Esophagus muscularis mucosa (tissue), 4 donors: ENCODE measurements around the gene FADS1. TPM values are rescaled to one million over a fixed set of nuclear protein-coding genes. Genes with fewer than 3 reads are reported as not detected.
A peak's percentile ranks its signal among the peaks of the same experiment; 100 is the strongest.

Experiments used
- DNase-seq: peaks from one replicate; pipeline ENCODE4 v3.0.0-alpha.2; 2017; ENCODE audit errors: extremely low spot score
- H3K27ac ChIP-seq, 4 donors: fragments of 200-600 bp; sonication (generic); replicated peaks in 1 of 4; 1 replicate in 3 of 4; 2 replicates in 1 of 4; pipeline ENCODE4 v1.5.1; 2016 to 2019; ENCODE audit warnings: mild to moderate bottlenecking in 1 of 4
- H3K27me3 ChIP-seq, 4 donors: fragments of 200-600 bp; sonication (generic); one replicate each; pipeline versions ENCODE4 v1.5.1 to v1.6.0; 2016 to 2019
- H3K36me3 ChIP-seq, 4 donors: fragments of 200-600 bp; sonication (generic); one replicate each; pipeline ENCODE4 v1.5.1; 2016 to 2019
- H3K4me1 ChIP-seq, 4 donors: fragments of 200-600 bp; sonication (generic); one replicate each; pipeline ENCODE4 v1.5.1; 2016 to 2019
- H3K4me3 ChIP-seq, 4 donors: fragments of 200-600 bp; sonication (generic); 1 replicate in 2 of 4; 2 replicates in 2 of 4; pipeline ENCODE4 v1.5.1; 2016 to 2019; ENCODE audit warnings: mild to moderate bottlenecking in 4 of 4, moderate library complexity in 1 of 4
- H3K9me3 ChIP-seq, 4 donors: fragments of 200-600 bp; sonication (generic); 1 replicate in 3 of 4; 2 replicates in 1 of 4; pipeline ENCODE4 v1.5.1; 2016 to 2019
- EP300 ChIP-seq: sonication (generic); formaldehyde crosslinking; IDR thresholded peaks from one replicate; pipeline ENCODE4 v1.6.1; 2017; ENCODE audit warnings: antibody characterized with exemption
- POLR2A ChIP-seq: fragments of 450-650 bp; IDR thresholded peaks from one replicate; pipeline ENCODE4 v1.6.1; 2017; ENCODE audit warnings: antibody characterized with exemption, moderate library complexity, mild to moderate bottlenecking, low read depth
- POLR2AphosphoS5 ChIP-seq, 2 donors: sonication (generic); formaldehyde crosslinking; IDR thresholded peaks; one replicate each; pipeline ENCODE4 v1.6.1; 2017; ENCODE audit warnings: antibody characterized with exemption in 2 of 2
- WGBS: methylation state at CpG from one replicate; pipeline ENCODE4 v1.1.5; 2018; 5-methylcytosine and 5-hydroxymethylcytosine counted together
- intact Hi-C: fragments of 100-400 bp; cut with DNase I; formaldehyde crosslinking; loops from one replicate; pipeline ENCODE4 v1.15.1; 2023
- total RNA-seq, 4 donors: library from RNA; depleted of rRNA; stranded (reverse); fragments of >200 nt; gene quantifications; one replicate each; pipeline versions ENCODE4 v1.1.0 to v1.2.1, GENCODE V29; 2016
- TF ChIP-seq, protein P1 (sequence below), 3 experiments: fragments of 200-600 bp in 2 of 3; fragments of 450-650 bp in 1 of 3; sonication (generic) in 2 of 3; IDR thresholded peaks; one replicate each; pipeline ENCODE4 v1.5.1; 2017 to 2019; ENCODE audit warnings: antibody characterized with exemption in 3 of 3, mild to moderate bottlenecking in 2 of 3, moderate library complexity in 1 of 3

Gene FADS1
- total RNA-seq, 4 donors from 2014 or later = 20.2 to 26.0 (median 23.8) TPM

DNA sequence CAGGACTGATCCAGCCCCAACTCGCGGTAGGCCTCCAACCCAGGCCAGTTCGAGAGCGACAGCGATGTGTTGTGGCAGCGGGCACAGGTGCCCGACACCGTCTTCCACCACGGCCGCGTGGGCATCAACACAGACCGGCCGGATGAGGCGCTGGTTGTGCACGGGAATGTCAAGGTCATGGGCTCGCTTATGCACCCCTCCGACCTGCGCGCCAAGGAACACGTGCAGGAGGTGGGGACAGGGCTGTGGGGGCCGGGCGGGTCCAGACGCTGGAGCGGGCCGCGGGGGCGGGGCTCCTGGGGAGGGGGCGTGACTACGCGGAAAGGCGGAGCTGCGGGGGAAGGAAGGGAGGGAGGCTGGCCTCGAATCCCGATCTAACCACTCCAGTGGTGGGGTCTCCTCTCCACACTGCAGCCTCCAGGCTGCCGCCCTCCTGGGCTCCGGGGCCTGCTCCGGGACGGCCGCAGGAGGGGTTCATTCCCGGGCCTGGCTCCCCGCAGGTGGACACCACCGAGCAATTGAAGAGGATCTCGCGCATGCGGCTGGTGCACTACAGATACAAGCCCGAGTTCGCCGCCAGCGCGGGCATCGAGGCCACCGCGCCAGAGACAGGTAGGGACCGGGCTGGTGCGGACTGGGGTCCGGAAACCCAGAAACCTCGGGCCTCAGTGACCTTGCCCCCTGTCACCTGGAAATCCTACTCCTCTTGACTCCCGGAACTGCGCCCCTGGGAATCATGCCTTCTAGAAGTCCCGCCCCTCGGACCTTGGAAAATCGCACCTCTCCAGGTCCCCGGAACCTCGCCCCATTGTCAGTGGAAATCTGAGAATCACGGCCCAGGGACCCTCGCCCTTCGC is 39.3 kb downstream of the FADS1 start:
- Histone ChIP-seq H3K4me1 (peaks cover 9 to 15% (median 13%) of the 10 kb centered on the region in 4 donors), H3K9me3 (no peaks in the 10 kb centered on the region), H3K27me3 (peaks cover 0 to 7% (median 0%) of the 10 kb centered on the region in 4 donors), H3K36me3 (peaks cover 0 to 7% (median 3%) of the 10 kb centered on the region in 4 donors), H3K4me3 (peak overlapping the region; percentile 24 to 46 (median 38)), H3K27ac (no peak overlapping the region)
- WGBS = 56% methylated on average over 22 of the region's 67 CpGs
- no peak for TF ChIP-seq POLR2AphosphoS5 (IDR thresholded peaks at IDR 0.05)
- TF ChIP-seq POLR2A = no peak
- TF ChIP-seq EP300 = no peak
- TF ChIP-seq, protein P1, sequence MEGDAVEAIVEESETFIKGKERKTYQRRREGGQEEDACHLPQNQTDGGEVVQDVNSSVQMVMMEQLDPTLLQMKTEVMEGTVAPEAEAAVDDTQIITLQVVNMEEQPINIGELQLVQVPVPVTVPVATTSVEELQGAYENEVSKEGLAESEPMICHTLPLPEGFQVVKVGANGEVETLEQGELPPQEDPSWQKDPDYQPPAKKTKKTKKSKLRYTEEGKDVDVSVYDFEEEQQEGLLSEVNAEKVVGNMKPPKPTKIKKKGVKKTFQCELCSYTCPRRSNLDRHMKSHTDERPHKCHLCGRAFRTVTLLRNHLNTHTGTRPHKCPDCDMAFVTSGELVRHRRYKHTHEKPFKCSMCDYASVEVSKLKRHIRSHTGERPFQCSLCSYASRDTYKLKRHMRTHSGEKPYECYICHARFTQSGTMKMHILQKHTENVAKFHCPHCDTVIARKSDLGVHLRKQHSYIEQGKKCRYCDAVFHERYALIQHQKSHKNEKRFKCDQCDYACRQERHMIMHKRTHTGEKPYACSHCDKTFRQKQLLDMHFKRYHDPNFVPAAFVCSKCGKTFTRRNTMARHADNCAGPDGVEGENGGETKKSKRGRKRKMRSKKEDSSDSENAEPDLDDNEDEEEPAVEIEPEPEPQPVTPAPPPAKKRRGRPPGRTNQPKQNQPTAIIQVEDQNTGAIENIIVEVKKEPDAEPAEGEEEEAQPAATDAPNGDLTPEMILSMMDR (IDR thresholded peaks at IDR 0.05) = no peak
- intact Hi-C loops = no loop called here
- DNase-seq = no peak

DNA sequence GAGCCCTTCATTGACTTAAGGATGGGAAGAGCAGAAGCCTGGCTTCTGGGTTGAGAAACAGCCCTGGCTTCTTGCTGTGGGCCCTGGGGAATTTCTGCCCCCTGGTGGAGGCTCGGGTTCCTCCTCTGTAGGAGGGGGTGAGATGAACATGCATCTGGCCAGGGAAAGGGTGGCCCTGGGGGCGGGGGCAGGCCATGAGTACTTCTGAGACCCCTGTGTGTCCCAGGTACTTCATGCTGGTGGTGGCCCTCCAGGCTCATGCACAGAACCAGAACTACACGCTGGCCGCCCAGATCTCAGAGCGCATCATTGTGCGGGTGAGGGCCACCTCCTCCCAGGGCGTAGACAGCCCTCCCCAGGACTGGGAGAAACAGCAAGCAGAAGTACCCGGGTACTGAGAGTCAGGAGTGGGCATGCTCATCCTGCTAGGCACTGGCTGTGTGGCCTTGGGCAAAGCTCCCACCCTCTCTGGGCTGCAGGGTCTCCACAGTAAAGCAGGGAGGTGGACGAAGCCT is 40.2 kb downstream of the FADS1 start:
- Histone ChIP-seq H3K36me3 (peaks cover 0 to 4% (median 0%) of the 10 kb centered on the region in 4 donors), H3K27me3 (peaks cover 0 to 7% (median 0%) of the 10 kb centered on the region in 4 donors), H3K4me1 (peaks cover 9 to 15% (median 13%) of the 10 kb centered on the region in 4 donors), H3K4me3 (peak overlapping the region in 1 of 4 donors; percentile 36), H3K27ac (no peak overlapping the region), H3K9me3 (no peaks in the 10 kb centered on the region)
- DNase-seq = no peak
- TF ChIP-seq, protein P1 (IDR thresholded peaks at IDR 0.05) = peak; percentile 23 to 57 (median 41)
- TF ChIP-seq POLR2A = no peak
- WGBS = 78% methylated on average over 7 of the region's 9 CpGs
- intact Hi-C loops = no loop called here

DNA sequence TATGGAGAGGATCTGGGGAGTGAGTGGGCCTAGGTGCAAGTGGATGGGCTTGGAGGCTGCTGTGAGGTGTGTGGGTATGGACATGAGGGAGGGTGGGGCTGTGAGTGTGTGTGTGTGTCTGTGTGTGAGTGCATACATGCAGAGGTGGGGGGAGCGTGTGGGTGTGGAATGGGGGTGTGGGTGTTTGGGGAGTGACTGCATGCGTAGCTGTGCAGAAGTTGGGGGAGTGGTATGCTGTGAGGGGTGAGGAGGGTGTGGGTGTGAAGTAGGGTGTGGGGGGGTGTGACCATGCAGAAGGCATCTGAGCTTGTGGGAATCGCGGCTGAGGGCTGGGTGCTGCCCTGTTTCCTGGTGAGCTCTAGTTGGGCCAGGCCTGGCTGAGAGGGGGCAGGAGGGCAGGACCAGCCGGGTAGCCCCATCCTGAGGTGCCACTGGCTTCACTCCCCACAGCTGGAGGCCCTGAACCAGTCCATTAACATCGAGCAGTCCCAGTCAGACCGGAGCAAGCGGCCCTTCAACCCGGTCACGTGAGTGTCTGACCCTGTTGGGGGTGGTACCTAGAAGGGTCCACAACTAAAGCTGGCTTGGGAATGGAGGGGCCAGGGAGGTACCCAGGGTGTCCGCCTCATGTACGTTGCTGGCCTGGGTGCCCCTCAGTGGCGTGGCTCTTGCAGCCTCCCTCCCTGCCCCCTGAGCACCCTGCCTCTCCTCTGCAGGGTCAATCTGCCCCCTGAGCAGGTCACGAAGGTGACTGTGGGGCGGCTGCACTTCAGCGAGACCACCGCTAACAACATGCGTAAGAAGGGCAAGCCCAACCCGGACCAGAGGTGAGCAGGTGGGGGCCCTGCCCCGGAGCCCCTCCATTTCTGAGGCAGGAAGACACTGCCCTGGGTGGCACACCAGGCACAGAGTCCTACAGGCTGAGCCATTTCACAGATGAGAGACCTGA is 40.9 kb downstream of the FADS1 start:
- peaks cover 0 to 4% (median 0%) of the 10 kb centered on the region in 4 donors for H3K36me3 ChIP-seq
- H3K4me1 ChIP-seq = peaks cover 9 to 15% (median 13%) of the 10 kb centered on the region in 4 donors
- intact Hi-C loops = no loop called here
- no peak for TF ChIP-seq EP300
- peaks cover 0 to 7% (median 0%) of the 10 kb centered on the region in 4 donors for H3K27me3 ChIP-seq
- no peak overlapping the region for H3K4me3 ChIP-seq
- H3K27ac ChIP-seq = no peak overlapping the region
- DNase-seq = no peak
- H3K9me3 ChIP-seq = no peaks in the 10 kb centered on the region
- WGBS = 73% methylated on average over 10 of the region's 20 CpGs

DNA sequence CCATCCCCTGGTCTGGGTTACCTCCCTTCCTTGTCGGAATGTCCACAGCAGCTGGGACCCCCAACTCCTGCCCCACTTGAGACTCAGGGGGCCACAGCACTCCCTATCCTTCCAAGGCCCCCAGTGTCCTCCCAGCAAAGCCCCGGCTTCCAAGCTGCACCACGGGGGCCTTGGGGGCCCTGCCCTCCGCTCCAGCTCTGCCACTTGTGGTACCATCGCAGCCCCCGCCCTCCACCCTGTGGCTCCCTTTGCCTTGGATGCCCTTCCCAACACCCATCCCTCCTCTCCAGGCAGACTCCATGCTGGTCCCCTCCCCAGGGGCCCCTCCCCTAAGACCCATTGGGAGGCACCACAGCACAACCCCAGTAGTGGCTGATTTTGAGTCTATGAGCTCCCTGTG is 41.7 kb downstream of the FADS1 start:
- H3K9me3 ChIP-seq = no peaks in the 10 kb centered on the region
- H3K27me3 ChIP-seq = peaks cover 0 to 7% (median 0%) of the 10 kb centered on the region in 4 donors
- 100% methylated on average over 6 of the region's 6 CpGs for WGBS
- no peak overlapping the region for H3K4me3 ChIP-seq
- peaks cover 9 to 15% (median 13%) of the 10 kb centered on the region in 4 donors for H3K4me1 ChIP-seq
- peaks cover 0 to 4% (median 0%) of the 10 kb centered on the region in 4 donors for H3K36me3 ChIP-seq
- intact Hi-C loops = no loop called here
- no peak for DNase-seq
- no peak overlapping the region for H3K27ac ChIP-seq
- TF ChIP-seq POLR2AphosphoS5 (IDR thresholded peaks at IDR 0.05) = no peak
- TF ChIP-seq EP300 = no peak
- no peak for TF ChIP-seq POLR2A
- TF ChIP-seq, protein P1 (IDR thresholded peaks at IDR 0.05) = no peak

DNA sequence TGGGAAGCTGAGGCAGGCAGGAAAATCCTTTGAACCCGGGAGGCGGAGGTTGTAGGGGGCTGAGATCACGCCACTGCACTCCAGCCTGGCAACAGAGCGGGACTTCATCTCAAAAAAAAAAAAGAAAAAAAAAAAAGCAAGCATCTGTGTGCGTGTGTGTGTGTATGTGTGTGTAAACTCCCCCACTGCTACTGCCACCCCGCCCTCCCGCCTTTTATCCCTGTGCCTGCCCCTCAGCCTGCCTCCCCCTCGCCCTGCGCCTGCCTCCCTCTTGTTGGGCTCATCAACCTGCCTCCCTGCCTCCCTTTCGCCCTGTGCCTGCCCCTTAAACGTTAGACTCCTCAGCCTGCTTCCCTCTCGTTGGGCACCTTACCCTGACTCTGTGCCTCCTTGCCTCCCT is 42.4 kb downstream of the FADS1 start:
- intact Hi-C loops = no loop called here
- Histone ChIP-seq H3K9me3 (no peaks in the 10 kb centered on the region), H3K27ac (no peak overlapping the region), H3K36me3 (no peaks in the 10 kb centered on the region), H3K27me3 (peaks cover 0 to 7% (median 0%) of the 10 kb centered on the region in 4 donors), H3K4me3 (no peak overlapping the region), H3K4me1 (peaks cover 9 to 19% (median 16%) of the 10 kb centered on the region in 4 donors)
- 85% methylated on average over 12 of the region's 12 CpGs for WGBS
- no peak for DNase-seq
- TF ChIP-seq EP300 = no peak
